Fibroblast of lung (primary cell): ENCODE results near the gene SEC14L2.

Experiments used
- CTCF ChIP-seq, 2 donors: IDR thresholded peaks in 1 of 2; conservative IDR thresholded peaks in 1 of 2; 1 replicate in 1 of 2; 2 replicates in 1 of 2; pipeline ENCODE4 v1.5.1; 2011 to 2012; ENCODE audit warnings: low read length in 2 of 2, control low read depth in 1 of 2, inconsistent platforms in 1 of 2, low read depth in 1 of 2, mild to moderate bottlenecking in 1 of 2
- EZH2 ChIP-seq: IDR thresholded peaks from 2 replicates; pipeline ENCODE4 v1.5.1; 2012; ENCODE audit warnings: low read length, control low read depth, mild to moderate bottlenecking; ENCODE audit errors: missing control alignments

- TF ChIP-seq CTCF (conservative IDR thresholded peaks at IDR 0.05 in 1 of 2, IDR thresholded peaks at IDR 0.05 in 1 of 2; ENCODE audit: low read depth in 1 of 2, low read length in 2 of 2) (no peak), EZH2 (no peak)
These were observed 38.9 kb downstream of the SEC14L2 start for GRCh38 chr22:30435674-30436126.
